GM19452 (cell line): ENCODE measurements around the gene GJC2.
A peak's percentile ranks its signal among the peaks of the same experiment; 100 is the strongest.
"Not testable (repeated sequence)": the region's sequence is repeated elsewhere in the genome, so short reads cannot be mapped to it uniquely, and the experiment has no call there.

Experiments used
- ATAC-seq: cut with Tn5 transposase; IDR thresholded peaks from one replicate; pipeline ENCODE4 v1.9.1; 2021; ENCODE audit not compliant: unreplicated experiment

Gene GJC2

DNA sequence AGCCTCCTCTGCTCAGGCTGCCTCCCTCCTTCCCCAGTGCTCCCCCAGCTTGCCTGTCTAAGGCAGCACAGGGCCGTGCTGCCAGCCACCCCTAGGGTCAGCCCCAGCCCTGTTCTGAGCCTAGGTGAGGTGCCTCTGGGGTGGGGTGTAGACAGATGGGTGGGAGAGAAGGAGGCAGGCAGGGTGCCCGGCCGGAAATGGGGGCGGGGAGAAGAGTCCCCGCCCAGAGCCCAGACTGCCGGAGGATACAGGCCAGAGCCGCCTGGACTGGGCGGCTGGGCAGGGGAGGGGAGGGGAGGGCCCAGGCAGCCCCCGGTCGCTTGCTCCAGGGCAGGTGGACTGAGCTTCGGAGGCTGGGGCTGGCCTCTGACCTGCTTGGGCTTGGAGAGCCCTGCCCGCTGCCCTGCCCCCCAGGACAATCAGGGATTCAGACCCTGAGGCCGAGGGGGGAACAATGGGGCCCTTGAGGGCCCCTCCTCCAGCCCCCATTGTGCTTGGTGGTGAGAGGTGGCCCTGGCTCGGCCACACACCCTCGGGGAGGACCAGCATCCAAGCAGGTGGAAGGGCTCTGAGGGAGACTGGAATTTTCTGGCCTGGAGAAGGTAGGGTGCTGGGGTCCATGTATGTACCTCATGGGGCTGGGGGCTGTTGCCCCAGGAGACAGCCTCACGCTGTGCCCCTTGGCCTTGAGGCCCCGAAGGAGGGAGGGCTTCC is at the start of gene GJC2:
Gene GJC2 (plus strand): TSS at position 525 of the 714 bp plus-strand sequence. CDS start 7,829 bp downstream, outside the sequence.
- no peak for ATAC-seq

DNA sequence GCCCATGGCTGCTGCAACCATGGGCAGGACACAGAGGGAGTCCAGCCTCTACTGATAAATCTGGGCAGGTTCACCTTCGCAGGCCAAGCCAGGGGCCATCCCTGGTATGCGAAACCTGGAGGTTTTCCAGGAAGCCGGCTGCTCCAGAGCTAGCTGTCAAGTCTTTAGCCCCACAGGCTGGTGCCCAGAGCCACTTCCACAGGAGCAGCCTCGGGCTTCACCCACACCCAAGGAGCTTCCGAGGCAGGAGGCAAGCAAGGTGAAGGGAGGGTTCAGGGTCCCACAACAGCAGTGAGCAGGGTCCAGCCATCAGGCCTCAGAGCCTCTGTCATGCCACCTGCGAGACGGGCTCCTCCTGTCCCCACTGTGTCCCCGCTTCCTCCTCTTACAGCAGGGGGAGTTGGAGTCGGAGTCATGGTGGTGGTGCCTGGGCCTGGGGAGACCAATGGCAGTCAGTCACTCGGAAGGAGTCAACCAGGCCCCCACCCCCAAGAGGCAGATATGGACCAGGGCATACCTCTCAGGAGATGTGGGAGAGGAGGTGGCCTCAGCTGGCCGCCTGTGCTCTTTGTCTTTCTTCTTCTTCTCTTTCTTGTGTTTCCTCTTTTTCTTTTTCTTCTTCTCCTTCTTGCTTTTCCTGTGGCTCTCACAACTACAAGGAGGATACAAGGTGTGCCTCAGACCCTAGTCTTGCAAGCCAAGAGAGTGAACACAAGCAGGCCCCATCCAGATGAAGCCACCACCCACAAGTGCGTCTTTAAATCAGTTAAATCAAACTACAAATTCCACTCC is 48.7 kb upstream of the GJC2 start:
- no peak for ATAC-seq

DNA sequence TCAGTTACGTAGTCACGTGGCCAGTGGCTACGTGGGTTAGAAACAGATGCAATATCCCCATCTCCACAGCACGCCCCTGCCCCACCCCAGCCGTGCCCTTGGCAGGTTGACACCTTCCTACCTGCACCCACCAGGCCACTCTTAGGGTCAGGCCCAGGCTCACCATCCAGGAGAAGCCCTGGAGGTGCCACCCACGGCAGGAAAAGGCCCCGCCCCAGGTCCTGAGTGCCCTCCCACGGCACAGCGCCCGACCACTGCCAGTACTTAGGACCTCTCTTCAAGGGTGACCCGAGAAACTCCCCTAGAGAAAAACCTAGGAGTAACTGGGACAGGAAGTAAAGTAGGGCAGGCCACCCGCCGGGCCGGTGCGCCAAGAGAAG is 48.1 kb upstream of the GJC2 start:
- ATAC-seq, result no peak

DNA sequence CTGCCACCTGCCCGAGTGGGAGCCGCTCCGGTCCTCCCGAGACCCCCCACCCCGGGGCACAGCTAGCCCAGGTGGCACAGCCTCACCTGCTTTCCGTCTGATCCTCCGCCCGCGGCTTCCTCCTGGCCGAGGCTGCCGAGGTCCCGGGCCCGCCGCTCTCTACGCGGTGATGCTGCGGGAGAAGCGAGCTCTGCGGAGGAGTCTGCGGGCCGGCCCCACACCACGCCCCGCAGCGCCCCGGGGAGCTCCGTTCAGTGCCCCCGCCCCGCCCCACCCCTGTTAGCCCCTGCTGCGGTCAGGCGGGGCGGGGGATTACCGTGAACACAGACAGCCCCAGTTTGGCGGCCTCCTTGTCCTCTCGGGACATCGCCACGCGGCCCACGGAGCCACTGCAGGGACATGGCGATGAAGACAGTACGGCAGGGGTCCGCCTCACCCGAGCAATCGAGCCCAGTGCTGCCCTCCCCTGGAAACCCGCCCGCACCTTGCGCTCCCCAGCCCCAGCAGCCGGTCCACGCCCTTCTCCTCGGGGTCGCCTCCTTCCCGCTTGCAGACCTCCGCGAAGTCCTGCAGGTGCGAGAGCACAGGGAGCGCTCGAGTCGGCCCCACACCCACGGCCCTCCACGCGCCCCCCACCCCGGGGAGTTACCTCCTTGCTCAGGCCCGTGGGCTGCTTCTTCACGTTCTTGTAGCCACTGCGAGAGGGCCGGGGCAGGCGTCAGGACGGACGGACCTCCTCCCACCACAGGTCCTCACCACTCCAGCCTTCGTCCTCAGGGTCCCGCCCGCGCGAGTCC is 47.5 kb upstream of the GJC2 start:
- peak; percentile 26 for ATAC-seq

DNA sequence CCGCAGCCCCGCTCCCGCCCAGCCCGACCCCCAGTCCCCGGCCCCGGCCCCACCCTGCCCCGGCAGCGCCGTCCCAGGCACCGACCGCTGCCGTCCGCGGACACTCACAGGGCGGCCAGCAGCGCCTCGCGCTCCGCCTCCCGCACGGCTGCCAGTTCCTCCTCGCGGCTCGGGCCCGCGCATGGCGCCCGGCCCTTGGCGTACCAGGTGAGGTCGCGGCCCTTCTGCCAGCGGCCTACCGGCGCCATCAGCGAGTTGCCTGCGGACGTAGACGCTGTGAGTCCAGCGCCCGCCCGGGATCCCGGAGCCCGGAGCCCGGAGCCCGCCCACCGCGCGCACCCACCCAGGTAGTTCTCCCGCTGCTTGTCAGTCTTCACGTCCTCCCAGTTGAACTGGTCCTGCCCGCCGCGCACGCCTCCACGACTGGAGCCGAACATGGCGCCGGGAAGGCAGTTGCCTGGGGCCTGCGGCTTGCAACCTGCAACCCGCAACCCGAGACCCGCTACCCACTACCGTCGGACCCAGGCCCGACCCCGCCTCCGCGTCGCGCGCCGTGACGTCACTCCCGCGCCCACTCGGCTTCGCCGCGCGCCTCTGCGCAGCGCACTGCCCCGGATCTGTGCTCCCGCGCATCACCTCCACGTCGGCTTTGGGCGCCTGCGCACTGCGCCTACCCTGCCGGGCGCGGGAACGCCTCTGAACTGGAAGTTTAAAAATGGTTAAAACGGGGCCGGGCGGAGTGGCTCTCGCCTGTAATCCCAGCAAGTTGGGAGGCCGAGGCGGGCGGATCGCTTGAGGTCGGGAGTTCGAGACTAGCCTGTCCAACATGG is 46.7 kb upstream of the GJC2 start, which contains the start of gene C1orf35:
Gene C1orf35 (minus strand): TSS at position 535 of the 830 bp plus-strand sequence. CDS start 98 bp downstream, at position 437.
- peak; percentile 64 for ATAC-seq

DNA sequence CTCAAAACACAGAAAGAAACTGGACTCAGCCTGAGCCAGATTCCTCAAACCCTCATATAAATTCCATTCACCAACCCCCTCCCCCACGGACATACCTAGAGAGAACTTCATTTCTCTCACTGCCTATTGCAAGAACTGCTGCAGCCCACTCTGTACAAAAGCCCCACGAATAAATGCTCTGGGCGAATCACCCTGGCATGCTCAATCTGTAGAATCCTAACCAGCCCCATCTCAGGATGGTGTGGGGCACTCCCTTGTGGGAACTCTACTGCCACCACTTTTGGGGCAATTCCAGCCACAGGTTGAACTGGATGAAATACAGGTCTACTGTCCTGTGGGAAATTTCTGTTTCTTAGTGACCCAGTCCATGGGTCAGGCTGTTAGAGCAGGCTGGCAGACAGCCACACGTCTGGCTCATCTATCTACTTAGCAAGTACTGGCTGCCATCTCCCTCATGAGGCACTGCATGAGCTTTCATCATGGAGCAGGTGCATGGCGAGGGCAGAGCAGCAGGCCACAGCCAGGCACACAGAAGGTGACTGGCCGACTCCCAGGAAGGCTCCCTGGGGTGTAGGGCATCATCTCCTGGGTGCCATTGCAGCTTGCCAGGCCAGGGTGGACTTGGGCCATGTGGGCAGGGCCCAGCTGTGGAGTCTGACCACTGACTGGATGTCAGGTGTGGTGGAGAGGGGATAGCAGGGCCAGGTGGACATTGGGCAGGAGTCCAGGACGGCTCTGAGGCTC is 45.0 kb upstream of the GJC2 start:
- no peak for ATAC-seq

DNA sequence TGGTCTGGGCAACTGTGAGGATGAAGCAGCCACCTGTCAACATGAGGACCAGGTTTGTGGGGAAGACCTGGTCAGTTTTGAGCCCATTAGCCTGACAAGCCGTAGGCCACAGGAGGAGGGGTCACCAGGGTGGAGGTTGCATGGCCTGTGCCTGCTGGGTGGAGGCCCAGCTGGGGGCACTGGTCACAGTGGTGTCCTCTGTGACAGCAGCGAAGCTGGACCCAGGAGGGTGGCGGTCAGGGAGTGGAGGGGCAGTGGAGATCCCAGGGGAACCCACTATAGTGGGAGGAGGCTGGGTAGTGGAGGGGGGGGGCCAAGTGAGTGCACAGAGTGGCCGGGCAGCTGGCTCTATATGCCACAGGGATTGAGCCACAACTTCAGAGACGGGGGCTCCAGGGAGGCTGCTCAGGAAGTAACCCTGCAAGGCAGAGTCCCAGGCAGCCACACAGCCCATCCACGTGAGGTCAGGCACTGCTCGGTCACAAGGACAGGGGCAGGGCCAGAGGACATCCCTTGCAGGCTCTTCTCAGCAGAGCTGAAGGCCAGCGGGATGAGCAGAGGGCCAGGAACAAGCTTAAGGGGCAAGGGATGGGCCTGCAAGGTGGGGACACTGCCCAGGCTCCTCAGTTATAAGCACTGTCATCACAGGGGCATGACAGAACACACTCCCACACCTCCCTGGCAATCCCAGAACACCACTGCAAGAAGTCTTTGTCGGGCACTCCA is 44.3 kb upstream of the GJC2 start:
- no peak for ATAC-seq

DNA sequence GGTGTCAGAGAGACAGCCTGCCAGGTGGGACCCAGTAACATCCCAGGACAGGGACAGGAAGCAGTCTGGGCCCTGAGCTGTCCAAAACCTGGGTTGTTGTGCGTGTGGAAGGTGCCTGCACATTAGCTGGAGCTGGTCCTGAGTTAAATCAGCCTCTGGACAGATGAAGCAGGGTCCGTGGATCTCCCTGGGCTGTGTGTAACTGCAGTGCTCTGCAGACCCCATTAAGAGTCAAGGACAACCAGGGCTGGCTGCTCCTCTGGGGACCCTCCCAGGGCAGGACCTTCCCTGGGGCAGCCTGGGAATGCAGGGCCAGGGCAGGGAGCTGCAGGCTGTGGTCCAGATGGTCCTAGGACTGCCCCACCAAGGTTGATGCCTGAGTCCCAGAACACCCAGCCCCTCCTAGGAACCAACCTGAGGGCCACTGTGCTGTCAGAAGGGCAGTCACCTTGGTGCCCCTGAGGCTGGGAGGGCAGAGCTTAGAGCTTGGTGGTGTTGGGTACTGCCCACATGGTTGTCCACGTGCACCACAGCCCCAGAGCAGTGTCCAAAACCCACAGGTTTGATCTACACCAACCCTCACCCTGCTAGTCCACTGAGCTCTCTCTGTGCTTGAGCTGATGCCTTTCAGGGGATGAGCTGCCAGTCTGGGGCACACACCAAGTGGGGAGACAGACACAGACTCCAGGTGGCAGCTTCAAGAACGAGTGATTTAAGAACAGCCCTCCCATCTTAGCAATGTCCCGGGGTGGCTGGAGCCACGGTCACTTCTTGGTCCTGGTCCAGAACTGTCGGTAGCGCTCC is 43.5 kb upstream of the GJC2 start:
- ATAC-seq, result no peak

DNA sequence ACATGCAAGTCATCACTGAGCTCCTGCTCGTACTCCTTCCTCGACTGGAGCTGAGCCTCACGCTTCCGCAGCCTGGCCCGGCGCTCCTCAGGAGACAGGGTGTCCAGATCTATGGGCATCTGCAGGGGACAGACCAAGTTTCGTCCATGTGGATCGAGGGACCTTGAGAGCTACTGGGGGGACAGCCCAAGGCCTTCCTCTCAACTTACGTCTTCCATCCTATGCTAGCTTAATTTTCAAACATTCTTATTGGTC is 43.0 kb upstream of the GJC2 start:
- no peak for ATAC-seq

DNA sequence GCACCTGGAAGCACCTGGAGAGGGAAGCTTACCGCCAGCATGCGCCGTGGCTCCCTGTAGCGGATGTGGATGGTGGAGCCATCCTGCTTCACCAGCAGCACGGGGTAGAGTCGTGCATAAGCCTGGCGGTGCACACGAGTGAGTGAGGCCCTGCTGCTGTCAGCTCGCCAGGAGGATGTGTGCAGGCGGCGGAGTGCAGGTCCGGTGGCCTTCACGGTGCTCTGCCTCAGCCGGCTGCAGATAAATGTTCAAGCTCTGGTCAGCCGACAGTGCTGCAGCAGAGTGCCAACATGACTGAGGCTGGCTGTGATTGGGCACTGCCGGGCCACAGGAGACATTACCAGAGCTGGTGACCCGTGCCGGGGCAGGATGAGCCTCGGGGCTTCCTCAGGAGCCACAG is 42.1 kb upstream of the GJC2 start:
- ATAC-seq, result no peak

DNA sequence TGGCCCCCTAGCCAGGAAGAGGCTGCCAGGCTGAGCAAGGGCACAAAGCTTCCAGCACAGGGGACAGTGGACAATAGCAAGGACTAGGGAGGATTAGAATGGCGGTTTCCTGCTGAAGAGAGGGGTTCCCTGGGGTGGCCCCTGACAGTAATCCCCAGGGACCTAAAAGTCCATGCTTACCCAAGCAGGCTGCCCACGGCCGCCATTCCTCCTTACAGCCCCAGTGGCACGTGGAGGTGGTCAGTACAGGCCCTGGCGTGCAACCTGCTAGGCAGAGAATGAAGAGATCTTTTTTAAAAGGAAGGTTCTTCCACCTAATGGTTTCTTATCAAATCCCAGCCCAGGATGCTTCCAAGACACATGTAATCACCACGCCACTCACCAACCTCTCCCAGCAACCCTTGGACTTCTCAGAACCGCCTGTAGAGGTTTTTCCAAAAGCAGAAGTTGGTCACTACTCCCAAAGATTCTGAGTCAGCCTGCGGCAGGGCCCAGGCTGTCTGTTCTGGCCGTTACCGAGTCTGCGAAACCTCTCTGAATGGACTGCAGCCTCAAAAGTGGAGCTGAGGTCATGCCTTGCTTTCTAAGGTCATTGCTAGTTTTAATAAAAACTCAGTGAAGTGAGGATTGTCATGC is 41.6 kb upstream of the GJC2 start:
- ATAC-seq, result no peak

DNA sequence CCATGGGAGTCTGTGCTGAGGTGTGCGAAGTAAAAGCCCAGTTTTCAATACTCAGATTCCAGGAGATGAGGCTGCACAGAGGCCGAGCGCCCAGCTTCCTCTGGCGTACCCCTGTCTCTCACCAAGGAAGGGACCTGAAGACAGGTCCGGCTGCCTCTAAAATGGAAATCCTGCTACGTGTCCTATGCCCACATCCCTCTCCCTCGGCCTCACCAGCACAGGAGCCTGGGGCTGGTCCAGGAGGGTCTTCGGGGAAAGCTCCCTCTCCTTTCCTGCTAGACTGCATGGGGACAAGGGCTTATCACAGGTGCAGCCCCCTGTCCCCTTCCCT is 41.0 kb upstream of the GJC2 start:
- ATAC-seq, result no peak

DNA sequence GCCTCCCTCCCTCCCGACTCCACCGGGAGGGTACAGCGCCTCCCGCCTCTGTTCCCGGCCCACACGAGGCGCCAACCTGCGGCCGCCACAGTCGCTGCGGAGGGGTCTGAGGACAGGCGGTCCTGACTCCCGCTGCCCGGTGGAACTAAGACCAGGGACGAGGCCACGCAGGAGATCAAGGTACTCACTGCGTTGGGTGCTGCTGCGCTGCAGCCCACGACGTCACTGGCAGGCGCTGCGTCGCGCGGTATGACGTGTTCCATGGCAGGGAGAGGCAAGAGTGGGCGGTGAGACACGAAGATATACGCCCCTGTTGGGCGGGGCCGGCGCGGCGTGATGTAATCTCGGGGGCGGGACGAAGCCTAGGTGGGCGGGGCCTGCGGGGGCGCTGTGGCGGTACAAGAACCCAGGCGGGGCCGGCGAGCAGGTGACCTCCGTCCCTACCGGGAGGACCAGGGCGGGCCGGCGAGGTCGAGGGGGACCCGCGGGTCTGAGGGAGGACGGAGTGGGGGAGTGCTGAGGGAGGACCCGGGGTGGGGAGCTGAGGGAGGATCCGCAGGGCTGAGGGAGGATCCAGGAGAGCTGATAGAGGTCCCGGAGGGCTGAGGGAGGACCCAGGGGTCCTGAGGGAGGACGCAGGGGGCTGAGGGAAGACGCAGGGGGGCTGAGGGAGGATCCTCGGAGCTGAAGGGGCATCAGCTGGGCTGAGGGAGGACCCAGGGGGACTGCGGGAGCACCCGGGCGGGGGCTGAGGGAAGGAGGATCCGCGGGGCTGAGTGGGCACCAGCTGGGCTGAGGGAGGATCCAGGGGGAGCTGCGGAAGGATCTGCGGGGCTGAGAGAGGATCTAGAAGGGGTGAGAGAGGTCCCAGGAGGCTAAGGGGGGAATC is 40.4 kb upstream of the GJC2 start, which contains the start of gene MRPL55:
Gene MRPL55 (minus strand): TSS at position 227 of the 889 bp plus-strand sequence. CDS start 1,039 bp downstream, outside the sequence.
- ATAC-seq, result peak; percentile 91

DNA sequence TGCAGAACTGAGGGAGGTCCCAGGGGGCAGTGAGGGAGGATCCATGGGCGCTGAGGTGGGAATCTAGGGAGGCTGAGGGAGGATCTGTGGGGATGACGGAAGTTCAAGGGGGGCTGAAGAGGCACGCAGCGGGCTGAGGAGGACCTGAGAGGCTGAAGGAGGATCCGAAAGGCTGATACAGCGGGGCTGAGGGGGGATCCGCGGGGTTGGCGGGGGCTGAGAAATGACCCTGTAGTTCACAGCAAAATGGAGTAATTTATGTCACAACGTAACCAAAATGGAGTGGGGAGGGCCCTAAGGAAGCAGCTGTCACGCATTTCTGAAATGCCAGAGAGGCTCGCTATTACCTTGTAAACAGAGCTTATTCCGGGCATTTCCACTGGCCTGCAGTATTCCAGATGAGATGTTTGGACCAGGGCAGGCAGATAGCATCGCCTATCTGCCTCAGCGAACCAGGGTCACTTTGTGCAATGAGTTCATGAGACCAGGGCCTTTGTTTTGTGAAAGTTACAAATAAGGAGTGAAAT is 39.7 kb upstream of the GJC2 start:
- ATAC-seq, result no peak

DNA sequence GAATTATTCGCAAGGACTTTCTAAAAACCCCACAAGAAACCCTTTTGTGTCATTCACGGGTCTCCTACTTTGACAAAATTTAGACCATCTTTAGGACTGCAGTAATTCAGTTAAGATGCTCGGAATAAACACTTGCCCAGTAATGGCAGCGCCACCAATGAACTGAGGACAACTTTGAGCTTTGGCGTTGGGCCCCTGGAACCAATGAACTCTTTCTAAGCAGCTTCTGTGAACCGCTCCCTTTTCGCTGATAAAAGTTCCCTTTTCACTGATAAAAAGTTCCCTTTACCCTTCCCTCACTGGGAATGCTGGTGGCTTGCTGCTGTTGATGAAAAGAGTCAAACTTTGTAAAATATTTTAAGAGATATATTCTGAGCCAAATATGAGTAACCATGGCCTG is 39.2 kb upstream of the GJC2 start:
- no peak for ATAC-seq

DNA sequence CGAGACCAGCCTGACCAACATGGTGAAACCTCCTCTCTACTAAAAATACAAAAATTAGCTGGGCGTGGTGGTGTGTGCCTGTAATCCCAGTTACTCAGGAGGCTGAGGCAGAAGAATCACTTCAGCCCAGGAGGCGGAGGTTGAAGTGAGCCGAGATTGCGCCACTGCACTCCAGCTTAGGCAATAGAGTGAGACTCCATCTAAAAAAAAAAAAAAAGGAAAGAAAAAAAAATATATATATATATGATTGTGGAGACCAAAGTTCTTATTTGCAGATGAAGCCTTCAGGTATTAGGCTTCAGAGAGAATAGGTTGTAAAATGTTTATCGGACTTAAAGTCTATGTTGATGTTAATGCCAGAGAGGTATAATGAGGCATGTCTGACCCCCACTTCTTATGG is 38.4 kb upstream of the GJC2 start:
- ATAC-seq, result not testable (repeated sequence)

DNA sequence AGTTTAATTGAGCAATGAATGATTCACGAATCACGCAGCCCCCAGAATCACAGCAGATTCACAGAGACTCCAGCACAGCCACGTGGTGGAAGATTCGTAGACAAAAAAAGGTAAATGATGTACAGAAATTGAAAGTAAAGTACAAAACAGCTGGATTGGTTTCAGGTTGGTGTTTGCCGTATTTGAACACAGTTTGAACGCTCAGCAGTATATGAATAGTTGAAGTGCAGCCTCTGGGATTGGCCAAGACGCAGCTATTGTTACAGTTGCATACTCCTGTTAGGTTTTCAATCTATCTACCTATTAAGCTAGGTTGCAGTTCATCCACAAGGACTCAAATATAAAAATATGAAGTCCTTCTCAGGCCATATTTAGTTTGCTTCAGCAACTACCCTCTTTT is 37.6 kb upstream of the GJC2 start:
- ATAC-seq, result no peak
